ENCODE results near the gene NT5C1A. TPM values are rescaled to one million over a fixed set of nuclear protein-coding genes. Genes with fewer than 3 reads are reported as not detected.

NT5C1A gene
- polyA plus RNA-seq, 1 donor from 2014 or later = not detected

DNA sequence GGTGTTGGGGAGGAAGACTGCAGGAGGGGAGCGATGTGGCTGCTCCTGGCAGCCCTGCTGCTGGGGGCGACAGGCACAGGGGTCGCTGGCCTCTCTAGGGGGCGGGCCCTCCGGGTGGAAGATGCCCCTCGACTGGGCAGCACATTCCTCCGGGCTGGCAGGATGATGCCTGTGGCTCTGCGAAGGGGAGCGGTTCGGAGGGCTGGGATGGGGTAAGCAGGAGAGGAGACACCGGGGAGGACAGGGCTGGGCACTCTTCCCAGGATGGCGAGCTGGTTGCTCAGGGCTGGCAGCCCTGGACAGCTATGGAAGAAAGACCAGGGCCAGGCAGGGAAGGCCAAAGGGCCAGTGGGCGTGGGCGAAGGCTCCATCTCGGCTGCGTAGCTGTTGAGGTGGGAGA lies 45.3 kb downstream of the NT5C1A start:
- no peak for TF ChIP-seq TAF1 (IDR thresholded peaks at IDR 0.05; ENCODE audit: low read depth)
- no peak for TF ChIP-seq SMC3 (conservative IDR thresholded peaks at IDR 0.05; ENCODE audit: poor library complexity)
- TF ChIP-seq, protein P1, sequence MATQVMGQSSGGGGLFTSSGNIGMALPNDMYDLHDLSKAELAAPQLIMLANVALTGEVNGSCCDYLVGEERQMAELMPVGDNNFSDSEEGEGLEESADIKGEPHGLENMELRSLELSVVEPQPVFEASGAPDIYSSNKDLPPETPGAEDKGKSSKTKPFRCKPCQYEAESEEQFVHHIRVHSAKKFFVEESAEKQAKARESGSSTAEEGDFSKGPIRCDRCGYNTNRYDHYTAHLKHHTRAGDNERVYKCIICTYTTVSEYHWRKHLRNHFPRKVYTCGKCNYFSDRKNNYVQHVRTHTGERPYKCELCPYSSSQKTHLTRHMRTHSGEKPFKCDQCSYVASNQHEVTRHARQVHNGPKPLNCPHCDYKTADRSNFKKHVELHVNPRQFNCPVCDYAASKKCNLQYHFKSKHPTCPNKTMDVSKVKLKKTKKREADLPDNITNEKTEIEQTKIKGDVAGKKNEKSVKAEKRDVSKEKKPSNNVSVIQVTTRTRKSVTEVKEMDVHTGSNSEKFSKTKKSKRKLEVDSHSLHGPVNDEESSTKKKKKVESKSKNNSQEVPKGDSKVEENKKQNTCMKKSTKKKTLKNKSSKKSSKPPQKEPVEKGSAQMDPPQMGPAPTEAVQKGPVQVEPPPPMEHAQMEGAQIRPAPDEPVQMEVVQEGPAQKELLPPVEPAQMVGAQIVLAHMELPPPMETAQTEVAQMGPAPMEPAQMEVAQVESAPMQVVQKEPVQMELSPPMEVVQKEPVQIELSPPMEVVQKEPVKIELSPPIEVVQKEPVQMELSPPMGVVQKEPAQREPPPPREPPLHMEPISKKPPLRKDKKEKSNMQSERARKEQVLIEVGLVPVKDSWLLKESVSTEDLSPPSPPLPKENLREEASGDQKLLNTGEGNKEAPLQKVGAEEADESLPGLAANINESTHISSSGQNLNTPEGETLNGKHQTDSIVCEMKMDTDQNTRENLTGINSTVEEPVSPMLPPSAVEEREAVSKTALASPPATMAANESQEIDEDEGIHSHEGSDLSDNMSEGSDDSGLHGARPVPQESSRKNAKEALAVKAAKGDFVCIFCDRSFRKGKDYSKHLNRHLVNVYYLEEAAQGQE (IDR thresholded peaks at IDR 0.05; ENCODE audit: borderline replicate concordance) = no peak
- TF ChIP-seq RAD21 (conservative IDR thresholded peaks at IDR 0.05) = no peak
- no peak for TF ChIP-seq POLR2AphosphoS5 (IDR thresholded peaks at IDR 0.05)
- no peak for TF ChIP-seq EZH2 (IDR thresholded peaks at IDR 0.05; ENCODE audit: borderline replicate concordance, insufficient read depth, low read length, poor library complexity, severe bottlenecking)
- no peak for TF ChIP-seq MXI1 (conservative IDR thresholded peaks at IDR 0.05; ENCODE audit: poor library complexity, severe bottlenecking)
- TF ChIP-seq EP300 (conservative IDR thresholded peaks at IDR 0.05; ENCODE audit: poor library complexity, severe bottlenecking) = no peak
- TF ChIP-seq, protein P2, sequence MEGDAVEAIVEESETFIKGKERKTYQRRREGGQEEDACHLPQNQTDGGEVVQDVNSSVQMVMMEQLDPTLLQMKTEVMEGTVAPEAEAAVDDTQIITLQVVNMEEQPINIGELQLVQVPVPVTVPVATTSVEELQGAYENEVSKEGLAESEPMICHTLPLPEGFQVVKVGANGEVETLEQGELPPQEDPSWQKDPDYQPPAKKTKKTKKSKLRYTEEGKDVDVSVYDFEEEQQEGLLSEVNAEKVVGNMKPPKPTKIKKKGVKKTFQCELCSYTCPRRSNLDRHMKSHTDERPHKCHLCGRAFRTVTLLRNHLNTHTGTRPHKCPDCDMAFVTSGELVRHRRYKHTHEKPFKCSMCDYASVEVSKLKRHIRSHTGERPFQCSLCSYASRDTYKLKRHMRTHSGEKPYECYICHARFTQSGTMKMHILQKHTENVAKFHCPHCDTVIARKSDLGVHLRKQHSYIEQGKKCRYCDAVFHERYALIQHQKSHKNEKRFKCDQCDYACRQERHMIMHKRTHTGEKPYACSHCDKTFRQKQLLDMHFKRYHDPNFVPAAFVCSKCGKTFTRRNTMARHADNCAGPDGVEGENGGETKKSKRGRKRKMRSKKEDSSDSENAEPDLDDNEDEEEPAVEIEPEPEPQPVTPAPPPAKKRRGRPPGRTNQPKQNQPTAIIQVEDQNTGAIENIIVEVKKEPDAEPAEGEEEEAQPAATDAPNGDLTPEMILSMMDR (IDR thresholded peaks at IDR 0.05; ENCODE audit: poor library complexity, severe bottlenecking) = no peak
- H3K27ac ChIP-seq (ENCODE audit: low read length) = no peak overlapping the region
- H2AFZ ChIP-seq (ENCODE audit: low read depth, low read length) = no peak overlapping the region
- H3K9ac ChIP-seq (ENCODE audit: low read length) = no peak overlapping the region
- no peaks in the 10 kb centered on the region for H3K79me2 ChIP-seq (replicated peaks; ENCODE audit: insufficient read depth, low read length)
- H3K4me3 ChIP-seq (ENCODE audit: low read length) = no peak overlapping the region
- no peaks in the 10 kb centered on the region for H3K36me3 ChIP-seq (ENCODE audit: insufficient read depth, low read length)
- no peaks in the 10 kb centered on the region for H3K27me3 ChIP-seq (ENCODE audit: insufficient read depth, low read depth, low read length)
- no peaks in the 10 kb centered on the region for H3K9me3 ChIP-seq (ENCODE audit: low read length)
- H3K9me2 ChIP-seq (ENCODE audit: insufficient read depth, low read length) = no peaks in the 10 kb centered on the region
- no peak overlapping the region for H3K4me2 ChIP-seq (ENCODE audit: low read length)
- H4K20me1 ChIP-seq (ENCODE audit: insufficient read depth) = no peaks in the 10 kb centered on the region
- H3F3A ChIP-seq (ENCODE audit: insufficient read depth, low read length, poor library complexity, severe bottlenecking) = no peaks in the 10 kb centered on the region

DNA sequence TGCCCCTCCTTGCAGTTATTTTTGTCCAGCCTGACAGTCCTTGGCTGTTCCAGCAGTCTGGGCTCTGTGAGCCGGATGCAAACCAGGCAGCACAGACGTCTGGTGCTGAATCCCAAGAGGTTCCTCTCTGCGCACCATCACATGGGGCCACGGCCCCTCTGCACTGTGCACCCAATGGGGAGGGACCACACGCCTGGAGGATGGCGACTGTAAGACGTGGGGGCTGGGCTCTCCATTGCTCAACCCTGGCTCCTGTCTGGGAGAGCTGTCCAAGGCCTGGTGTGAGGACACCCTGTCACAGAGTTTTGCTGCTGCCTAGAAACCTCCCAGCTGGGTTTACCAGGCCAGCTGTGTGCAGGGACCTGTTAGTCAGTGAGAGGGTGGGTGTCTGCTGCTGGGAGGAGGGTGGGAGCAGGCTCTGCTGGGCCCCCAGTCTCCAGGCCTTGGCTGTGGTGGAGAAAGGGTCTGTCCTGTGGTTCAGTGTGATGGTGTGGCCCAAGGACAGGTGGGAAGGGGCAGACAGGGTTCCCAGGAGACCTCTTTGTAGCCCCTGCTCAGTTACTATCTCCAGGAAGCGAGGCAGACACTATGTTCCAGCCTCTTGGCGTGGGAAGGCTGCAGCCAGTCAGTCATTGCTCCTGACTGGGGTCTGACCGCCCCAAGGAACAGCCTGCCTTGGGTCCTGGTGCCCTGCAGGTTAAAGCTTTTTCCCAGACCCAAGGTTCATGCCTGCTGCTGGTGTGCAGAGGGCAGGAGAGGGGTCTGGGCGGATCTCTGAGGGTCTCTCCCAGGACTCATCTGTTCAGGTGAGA lies 46.2 kb downstream of the NT5C1A start:
- Histone ChIP-seq H3K9ac (ENCODE audit: low read length) (no peak overlapping the region), H3K9me3 (ENCODE audit: low read length) (no peaks in the 10 kb centered on the region), H3K79me2 (replicated peaks; ENCODE audit: insufficient read depth, low read length) (no peaks in the 10 kb centered on the region), H3K4me3 (ENCODE audit: low read length) (no peak overlapping the region), H3K27ac (ENCODE audit: low read length) (no peak overlapping the region), H3K9me2 (ENCODE audit: insufficient read depth, low read length) (no peaks in the 10 kb centered on the region), H3F3A (ENCODE audit: insufficient read depth, low read length, poor library complexity, severe bottlenecking) (no peaks in the 10 kb centered on the region), H3K27me3 (ENCODE audit: insufficient read depth, low read depth, low read length) (no peaks in the 10 kb centered on the region), H3K4me2 (ENCODE audit: low read length) (no peak overlapping the region), H3K36me3 (ENCODE audit: insufficient read depth, low read length) (no peaks in the 10 kb centered on the region), H4K20me1 (ENCODE audit: insufficient read depth) (no peaks in the 10 kb centered on the region), H2AFZ (ENCODE audit: low read depth, low read length) (no peak overlapping the region)
- no peak for TF ChIP-seq MXI1 (conservative IDR thresholded peaks at IDR 0.05; ENCODE audit: poor library complexity, severe bottlenecking)
- no peak for TF ChIP-seq SMC3 (conservative IDR thresholded peaks at IDR 0.05; ENCODE audit: poor library complexity)
- TF ChIP-seq EZH2 (IDR thresholded peaks at IDR 0.05; ENCODE audit: borderline replicate concordance, insufficient read depth, low read length, poor library complexity, severe bottlenecking) = no peak
- TF ChIP-seq, protein P1 (IDR thresholded peaks at IDR 0.05; ENCODE audit: borderline replicate concordance) = no peak
- no peak for TF ChIP-seq RAD21 (conservative IDR thresholded peaks at IDR 0.05)
- TF ChIP-seq TAF1 (IDR thresholded peaks at IDR 0.05; ENCODE audit: low read depth) = no peak
- TF ChIP-seq, protein P2 (IDR thresholded peaks at IDR 0.05; ENCODE audit: poor library complexity, severe bottlenecking) = no peak
- TF ChIP-seq EP300 (conservative IDR thresholded peaks at IDR 0.05; ENCODE audit: poor library complexity, severe bottlenecking) = no peak
- TF ChIP-seq POLR2AphosphoS5 (IDR thresholded peaks at IDR 0.05) = no peak
